ENCODE results near the gene SPA17. TPM values are rescaled to one million over a fixed set of nuclear protein-coding genes. Genes with fewer than 3 reads are reported as not detected.

The SPA17 gene
- total RNA-seq, 1 donor from 2014 or later: 4.8 TPM

DNA sequence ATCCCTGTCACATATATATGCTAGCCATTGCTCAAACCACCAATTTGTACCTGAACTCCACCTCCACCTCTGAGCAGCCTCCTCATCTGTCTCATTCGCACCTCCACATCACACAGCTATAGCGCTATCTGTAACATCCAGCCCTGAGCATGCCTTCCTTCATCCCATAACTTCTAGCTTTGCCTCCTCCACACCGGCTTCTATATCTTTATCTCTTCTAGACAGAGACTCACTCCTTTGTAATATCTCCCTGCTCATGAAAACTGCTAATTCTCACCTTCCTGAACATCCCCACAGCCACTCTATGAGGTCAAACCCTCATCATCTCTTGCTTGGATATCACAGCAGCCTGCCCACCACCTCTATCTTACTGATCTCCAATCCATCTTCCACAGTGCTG is 6.1 kb upstream of the SPA17 start:
- Histone ChIP-seq H3K4me1 (peaks cover 1% of the 10 kb centered on the region), H3K27me3 (no peaks in the 10 kb centered on the region), H3K27ac (no peak overlapping the region), H3K9me3 (no peaks in the 10 kb centered on the region), H3K36me3 (peaks cover 22% of the 10 kb centered on the region), H3K4me3 (no peak overlapping the region)
- ATAC-seq (no peak), DNase-seq (no peak)
- intact Hi-C loops (cut with DNase I): no loop called here
- TF ChIP-seq CTCF (IDR thresholded peaks at IDR 0.05): no peak

DNA sequence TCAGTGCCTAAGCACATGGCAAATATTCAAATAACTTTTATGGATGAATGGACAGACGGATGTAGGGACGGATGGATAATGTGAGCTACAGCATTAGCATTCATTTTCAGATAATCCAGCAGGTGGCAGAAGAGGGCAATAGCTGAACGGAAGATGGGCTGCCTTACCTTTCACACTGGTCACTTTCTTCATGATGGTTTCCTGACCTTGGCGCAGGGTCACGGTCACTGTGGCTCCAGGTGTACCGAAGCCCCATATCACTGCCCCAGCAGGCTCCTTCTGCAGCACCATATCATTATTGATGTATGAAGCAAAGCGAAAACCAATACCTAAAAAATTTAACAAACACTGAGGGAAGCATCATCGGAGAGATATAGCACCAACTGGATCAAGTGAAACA is 4.5 kb upstream of the SPA17 start:
- Histone ChIP-seq H3K4me3 (no peak overlapping the region), H3K27me3 (no peaks in the 10 kb centered on the region), H3K36me3 (peaks cover 20% of the 10 kb centered on the region), H3K27ac (no peak overlapping the region), H3K9me3 (no peaks in the 10 kb centered on the region), H3K4me1 (peaks cover 7% of the 10 kb centered on the region)
- intact Hi-C loops (cut with DNase I): no loop called here
- no peak for DNase-seq
- peak; percentile 58 for ATAC-seq
- peak; percentile 86 for TF ChIP-seq CTCF (IDR thresholded peaks at IDR 0.05)

DNA sequence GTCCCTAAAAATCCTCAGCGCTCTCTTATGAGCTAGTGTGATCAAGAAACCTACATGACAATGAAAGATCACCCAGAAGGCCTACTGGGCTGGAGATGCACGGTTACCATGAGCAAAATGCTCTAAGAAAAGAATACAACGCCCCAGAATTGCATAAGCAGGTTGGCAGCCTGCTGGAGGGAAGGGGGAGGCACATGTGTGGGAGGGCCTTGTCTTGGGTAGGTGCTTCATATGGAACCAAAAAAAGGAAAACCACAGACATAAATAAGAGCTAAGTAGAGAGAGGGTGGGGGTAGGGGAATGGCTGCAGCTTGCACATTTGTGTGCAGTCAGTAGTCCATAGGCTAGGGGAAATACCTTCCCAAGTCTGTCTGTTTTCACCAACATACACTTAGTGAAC is 3.0 kb upstream of the SPA17 start:
- Histone ChIP-seq H3K36me3 (peaks cover 6% of the 10 kb centered on the region), H3K27me3 (no peaks in the 10 kb centered on the region), H3K4me1 (peaks cover 15% of the 10 kb centered on the region), H3K27ac (no peak overlapping the region), H3K4me3 (no peak overlapping the region), H3K9me3 (no peaks in the 10 kb centered on the region)
- no peak for TF ChIP-seq CTCF (IDR thresholded peaks at IDR 0.05)
- ATAC-seq: no peak
- intact Hi-C loops (cut with DNase I): loop anchor here (5.0 kb wide), 1 partner anchor 77 kb away; no protein-coding TSS in a partner anchor
- DNase-seq: no peak

DNA sequence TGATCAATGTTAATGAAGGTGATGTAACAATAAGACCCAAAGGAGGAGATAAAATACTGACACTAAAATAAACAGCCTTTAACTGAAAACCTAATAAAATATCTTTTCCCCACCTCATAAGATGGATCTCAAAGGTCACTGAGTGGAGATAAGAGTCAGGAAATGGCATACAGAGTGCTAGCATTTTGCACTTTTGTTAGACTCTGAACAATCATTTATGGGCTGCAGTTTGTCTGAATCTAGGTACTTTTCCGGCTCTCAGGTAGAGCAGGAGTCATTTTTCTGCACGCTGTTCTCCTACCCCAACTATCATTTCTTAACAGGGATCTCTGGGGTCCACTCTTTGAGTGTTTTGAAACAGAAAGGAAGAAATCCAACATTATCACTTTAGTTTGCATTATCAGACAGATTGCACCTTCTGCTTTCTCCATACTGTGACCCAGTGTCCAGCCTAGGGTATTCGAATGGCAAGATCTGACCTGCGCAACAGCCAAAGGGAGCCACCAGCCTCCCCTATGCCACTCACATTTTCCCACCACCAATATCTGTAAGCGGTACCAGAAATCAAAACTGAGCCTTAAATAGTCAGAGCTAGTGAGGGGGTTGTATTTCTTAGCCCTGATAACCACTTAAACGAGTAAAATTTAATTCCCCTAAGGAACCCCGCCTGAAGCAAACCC is 1.0 kb upstream of the SPA17 start:
- H3K4me3 ChIP-seq: peak overlapping the region; percentile 78
- DNase-seq (no peak), ATAC-seq (no peak)
- H3K36me3 ChIP-seq: no peaks in the 10 kb centered on the region
- TF ChIP-seq CTCF (IDR thresholded peaks at IDR 0.05): no peak
- H3K4me1 ChIP-seq: peaks cover 20% of the 10 kb centered on the region
- intact Hi-C loops (cut with DNase I): loop anchor here (5.0 kb wide), 1 partner anchor 75 kb away; no protein-coding TSS in a partner anchor
- no peaks in the 10 kb centered on the region for H3K27me3 ChIP-seq
- H3K9me3 ChIP-seq: no peaks in the 10 kb centered on the region
- H3K27ac ChIP-seq: peak overlapping the region; percentile 94

DNA sequence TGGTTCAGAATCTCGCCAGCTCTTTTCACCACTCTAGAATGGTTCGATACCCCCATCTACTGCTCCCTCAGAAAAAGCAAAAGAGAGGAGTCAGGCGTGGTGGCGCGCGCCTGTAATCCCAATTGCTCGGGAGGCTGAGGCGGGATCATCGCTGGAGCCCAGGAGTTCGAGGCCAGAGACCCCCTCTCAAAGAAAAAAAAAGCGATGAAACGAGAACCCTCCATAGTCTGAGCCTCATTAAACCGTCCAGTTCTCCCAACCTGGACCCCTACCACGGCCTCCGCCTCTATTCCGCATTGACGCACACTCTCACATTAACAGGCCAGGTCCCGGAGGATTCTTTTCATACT is 439 bp downstream of the SPA17 start:
- intact Hi-C loops (cut with DNase I): loop anchor here (5.0 kb wide), 1 partner anchor 73 kb away; no protein-coding TSS in a partner anchor
- peaks cover 20% of the 10 kb centered on the region for H3K4me1 ChIP-seq
- no peak for TF ChIP-seq CTCF (IDR thresholded peaks at IDR 0.05)
- H3K4me3 ChIP-seq: peak overlapping the region; percentile 78
- H3K27ac ChIP-seq: peak overlapping the region; percentile 94
- DNase-seq (no peak), ATAC-seq (no peak)
- H3K9me3 ChIP-seq: no peaks in the 10 kb centered on the region
- no peaks in the 10 kb centered on the region for H3K27me3 ChIP-seq
- H3K36me3 ChIP-seq: no peaks in the 10 kb centered on the region

All from upper lobe of right lung (tissue), 1 donor.